Upper lobe of left lung (tissue), 6 donors: ENCODE measurements around the gene SEPTIN5. TPM values are rescaled to one million over a fixed set of nuclear protein-coding genes. Genes with fewer than 3 reads are reported as not detected.

Source experiments
- ATAC-seq, 2 donors: fragments of 200-7000 bp; cut with Tn5 transposase; one replicate each; pipeline ENCODE4 v1.9.1; 2022; ENCODE audit warnings: mild to moderate bottlenecking in 2 of 2, moderate library complexity in 2 of 2; ENCODE audit not compliant: low FRiP score in 2 of 2
- DNase-seq, 2 donors: peaks; one replicate each; pipeline ENCODE4 v3.0.0-alpha.2; 2019 to 2020
- H3K27ac ChIP-seq, 4 donors: fragments of 200-600 bp; sonication (generic); one replicate each; pipeline ENCODE4 v1.5.1; 2016 to 2019
- H3K27me3 ChIP-seq, 4 donors: fragments of 200-600 bp; sonication (generic); one replicate each; pipeline ENCODE4 v1.5.1; 2017 to 2019
- H3K36me3 ChIP-seq, 4 donors: fragments of 200-600 bp; sonication (generic); one replicate each; pipeline ENCODE4 v1.5.1; 2016 to 2019
- H3K4me1 ChIP-seq, 4 donors: fragments of 200-600 bp; sonication (generic); one replicate each; pipeline ENCODE4 v1.5.1; 2018 to 2019
- H3K4me3 ChIP-seq, 4 donors: fragments of 200-600 bp; sonication (generic); one replicate each; pipeline ENCODE4 v1.5.1; 2017 to 2019; ENCODE audit warnings: mild to moderate bottlenecking in 2 of 4, moderate library complexity in 1 of 4
- H3K9me3 ChIP-seq, 4 donors: fragments of 200-600 bp; sonication (generic); one replicate each; pipeline ENCODE4 v1.5.1; 2018 to 2019
- CTCF ChIP-seq, 6 experiments: fragments of 450-650 bp in 4 of 6; fragments of 200-600 bp in 2 of 6; sonication (generic) in 2 of 6; IDR thresholded peaks; one replicate each; pipeline ENCODE4 v1.5.1; 2016 to 2019; ENCODE audit warnings: antibody characterized with exemption in 6 of 6
- EP300 ChIP-seq, 4 donors: sonication (generic); formaldehyde crosslinking; IDR thresholded peaks; one replicate each; pipeline ENCODE4 v1.5.1; 2017; ENCODE audit warnings: antibody characterized with exemption in 4 of 4, control low read depth in 2 of 4
- POLR2A ChIP-seq, 4 donors: fragments of 450-650 bp; IDR thresholded peaks; one replicate each; pipeline ENCODE4 v1.5.1; 2016 to 2017; ENCODE audit warnings: antibody characterized with exemption in 4 of 4, mild to moderate bottlenecking in 2 of 4
- POLR2AphosphoS5 ChIP-seq, 2 donors: sonication (generic); formaldehyde crosslinking; IDR thresholded peaks; one replicate each; pipeline ENCODE4 v1.5.1; 2017; ENCODE audit warnings: antibody characterized with exemption in 2 of 2
- WGBS, 2 donors: methylation state at CpG; one replicate each; pipeline ENCODE4 v1.1.5; 2017 to 2018; 5-methylcytosine and 5-hydroxymethylcytosine counted together
- total RNA-seq, 6 donors: library from RNA; depleted of rRNA in 4 of 6; stranded (reverse); fragments of >200 nt in 4 of 6; gene quantifications; one replicate each; pipeline versions ENCODE4 v1.1.0 to v1.2.1, GENCODE V29; 2016 to 2021
- donor health status: DM: no; HTN: no; CAD: no; lungs with moderate emphysema.
- donor health status: DM: no; HTN: yes; CAD: no; lungs with severe emphysema.

SEPTIN5 gene
- total RNA-seq, 6 donors from 2014 or later, result 6.0 to 30.0 (median 17.1) TPM

- WGBS, 2 donors, result 83 to 89% methylated on average over 7 to 12 of the region's 12 CpGs
- Histone ChIP-seq H3K27me3 (peaks cover 0 to 43% (median 21%) of the 10 kb centered on the region in 4 donors), H3K4me1 (peaks cover 33 to 52% (median 46%) of the 10 kb centered on the region in 4 donors), H3K27ac (peak overlapping the region in 1 of 4 donors; percentile 63), H3K36me3 (peaks cover 0 to 9% (median 3%) of the 10 kb centered on the region in 4 donors), H3K4me3 (peak overlapping the region in 2 of 4 donors; percentile 68 to 80), H3K9me3 (no peaks in the 10 kb centered on the region)
- ATAC-seq, result no peak
- no peak for TF ChIP-seq POLR2AphosphoS5 (IDR thresholded peaks at IDR 0.05)
- no peak for TF ChIP-seq CTCF (IDR thresholded peaks at IDR 0.05)
- no peak for TF ChIP-seq POLR2A (IDR thresholded peaks at IDR 0.05)
- TF ChIP-seq EP300 (IDR thresholded peaks at IDR 0.05), result no peak
- peak in 1 of 2 donors; percentile 34 for DNase-seq
Measured at GRCh38 chr22:19719488-19720021, 5.3 kb downstream of the SEPTIN5 start.

DNA sequence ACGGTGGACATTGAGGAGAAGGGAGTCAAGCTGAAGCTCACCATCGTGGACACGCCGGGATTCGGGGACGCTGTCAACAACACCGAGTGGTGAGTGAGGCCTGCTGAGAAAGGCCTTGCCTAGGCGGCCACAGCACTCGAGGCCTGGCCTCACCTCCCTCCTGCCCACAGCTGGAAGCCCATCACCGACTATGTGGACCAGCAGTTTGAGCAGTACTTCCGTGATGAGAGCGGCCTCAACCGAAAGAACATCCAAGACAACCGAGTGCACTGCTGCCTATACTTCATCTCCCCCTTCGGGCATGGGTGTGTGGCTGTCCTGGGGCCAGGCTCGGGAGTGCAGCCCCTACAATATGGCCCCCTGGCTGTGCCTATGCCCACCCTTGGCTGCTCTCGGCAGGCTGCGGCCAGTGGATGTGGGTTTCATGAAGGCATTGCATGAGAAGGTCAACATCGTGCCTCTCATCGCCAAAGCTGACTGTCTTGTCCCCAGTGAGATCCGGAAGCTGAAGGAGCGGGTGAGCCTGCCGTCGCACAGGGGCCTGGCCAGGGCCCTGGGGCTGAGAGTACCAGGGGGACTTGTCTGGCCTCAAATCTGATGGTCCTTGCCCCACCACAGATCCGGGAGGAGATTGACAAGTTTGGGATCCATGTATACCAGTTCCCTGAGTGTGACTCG lies 6.0 kb downstream of the SEPTIN5 start:
- Histone ChIP-seq H3K4me1 (peaks cover 27 to 45% (median 39%) of the 10 kb centered on the region in 4 donors), H3K4me3 (no peak overlapping the region), H3K27me3 (peaks cover 0 to 40% (median 23%) of the 10 kb centered on the region in 4 donors), H3K9me3 (no peaks in the 10 kb centered on the region), H3K27ac (no peak overlapping the region), H3K36me3 (peaks cover 0 to 9% (median 3%) of the 10 kb centered on the region in 4 donors)
- TF ChIP-seq CTCF (IDR thresholded peaks at IDR 0.05) (no peak), POLR2A (IDR thresholded peaks at IDR 0.05) (no peak), POLR2AphosphoS5 (IDR thresholded peaks at IDR 0.05) (no peak), EP300 (IDR thresholded peaks at IDR 0.05) (no peak)
- ATAC-seq, result no peak
- peak in 1 of 2 donors; percentile 52 for DNase-seq
- 83 to 93% methylated on average over 8 to 26 of the region's 26 CpGs for WGBS, 2 donors

GRCh38 chr22:19720999-19721329 lies 6.7 kb downstream of the SEPTIN5 start:
- Histone ChIP-seq H3K36me3 (peaks cover 0 to 9% (median 3%) of the 10 kb centered on the region in 4 donors), H3K27me3 (peaks cover 0 to 37% (median 23%) of the 10 kb centered on the region in 4 donors), H3K4me3 (no peak overlapping the region), H3K27ac (no peak overlapping the region), H3K4me1 (peaks cover 27 to 44% (median 39%) of the 10 kb centered on the region in 4 donors), H3K9me3 (no peaks in the 10 kb centered on the region)
- ATAC-seq (no peak), DNase-seq (peak in 1 of 2 donors; percentile 45)
- TF ChIP-seq POLR2A (IDR thresholded peaks at IDR 0.05) (no peak), POLR2AphosphoS5 (IDR thresholded peaks at IDR 0.05) (no peak), EP300 (IDR thresholded peaks at IDR 0.05) (no peak), CTCF (IDR thresholded peaks at IDR 0.05) (no peak)
- WGBS, 2 donors, result 77 to 83% methylated on average over 2 of the region's 2 CpGs

DNA sequence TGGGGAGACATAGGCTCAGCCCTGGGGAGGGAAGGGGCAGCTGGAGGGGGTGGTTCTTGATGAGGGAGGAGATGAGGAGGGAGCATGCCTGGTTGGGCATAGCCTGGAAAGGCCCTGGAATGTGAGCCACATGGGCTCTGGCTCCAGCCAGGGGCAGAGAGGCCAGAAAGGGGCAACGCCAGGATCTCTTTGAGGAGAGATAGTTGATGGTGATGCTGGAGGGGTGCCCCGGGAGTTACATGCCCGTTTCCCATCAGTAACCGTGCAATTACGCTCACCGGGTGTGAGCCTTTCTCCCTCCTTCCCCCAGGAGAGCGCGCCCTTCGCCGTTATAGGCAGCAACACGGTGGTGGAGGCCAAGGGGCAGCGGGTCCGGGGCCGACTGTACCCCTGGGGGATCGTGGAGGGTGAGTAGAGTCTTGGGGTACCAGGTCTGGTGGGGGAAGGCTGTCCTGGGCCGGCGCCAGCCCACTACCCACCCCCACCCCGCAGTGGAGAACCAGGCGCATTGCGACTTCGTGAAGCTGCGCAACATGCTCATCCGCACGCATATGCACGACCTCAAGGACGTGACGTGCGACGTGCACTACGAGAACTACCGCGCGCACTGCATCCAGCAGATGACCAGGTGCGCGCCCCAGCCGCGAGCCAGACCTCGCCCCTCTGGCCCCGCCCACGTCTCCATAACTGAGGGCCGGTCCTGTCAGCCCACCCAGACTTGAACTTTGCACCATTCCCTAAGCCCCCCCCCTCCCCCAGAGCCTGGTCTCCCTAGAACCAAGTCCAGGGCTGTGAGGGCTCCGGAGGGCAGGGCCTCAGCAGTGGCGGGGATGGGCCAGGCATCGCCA lies 7.3 kb downstream of the SEPTIN5 start:
- Histone ChIP-seq H3K4me1 (peaks cover 27 to 44% (median 39%) of the 10 kb centered on the region in 4 donors), H3K27me3 (peaks cover 0 to 37% (median 23%) of the 10 kb centered on the region in 4 donors), H3K4me3 (no peak overlapping the region), H3K27ac (no peak overlapping the region), H3K36me3 (peaks cover 0 to 9% (median 3%) of the 10 kb centered on the region in 4 donors), H3K9me3 (no peaks in the 10 kb centered on the region)
- TF ChIP-seq POLR2AphosphoS5 (IDR thresholded peaks at IDR 0.05) (no peak), EP300 (IDR thresholded peaks at IDR 0.05) (no peak), POLR2A (IDR thresholded peaks at IDR 0.05) (no peak), CTCF (IDR thresholded peaks at IDR 0.05) (no peak)
- WGBS, 2 donors, result 78 to 82% methylated on average over 22 to 44 of the region's 44 CpGs
- DNase-seq, result peak in 1 of 2 donors; percentile 66
- no peak for ATAC-seq
